Natural killer cell (primary cell): ENCODE data around the gene NKX1-1. TPM values are rescaled to one million over a fixed set of nuclear protein-coding genes. Genes with fewer than 3 reads are reported as not detected.
"Not testable (repeated sequence)": the region's sequence is repeated elsewhere in the genome, so short reads cannot be mapped to it uniquely, and the experiment has no call there.

Source experiments
- ATAC-seq, 3 donors: fragments of 150-1000 bp in 2 of 3; fragments of 200-7000 bp in 1 of 3; cut with Tn5 transposase; 1 replicate in 1 of 3; 2 replicates in 2 of 3; pipeline ENCODE4 v1.10.0; 2021; ENCODE audit warnings: mild to moderate bottlenecking in 2 of 3, moderate library complexity in 2 of 3
- DNase-seq, 2 donors: peaks; one replicate each; pipeline versions ENCODE4 v3.0.0 to v3.0.0-alpha.2; 2013 to 2021; ENCODE audit warnings: mixed read lengths in 1 of 2
- H3K27ac ChIP-seq: one replicate; pipeline ENCODE4 v1.5.1; 2013; ENCODE audit warnings: mild to moderate bottlenecking, low read length
- H3K27me3 ChIP-seq: one replicate; pipeline ENCODE4 v1.6.1; 2013; ENCODE audit warnings: low read length; ENCODE audit not compliant: control insufficient read depth, insufficient read depth
- H3K36me3 ChIP-seq: one replicate; pipeline ENCODE4 v1.6.1; 2013; ENCODE audit warnings: low read length; ENCODE audit not compliant: control insufficient read depth, insufficient read depth
- H3K4me1 ChIP-seq: one replicate; pipeline ENCODE4 v1.6.1; 2013; ENCODE audit warnings: low read length; ENCODE audit not compliant: control insufficient read depth, insufficient read depth
- H3K4me3 ChIP-seq: one replicate; pipeline ENCODE4 v1.5.1; 2013; ENCODE audit warnings: low read length
- H3K9me3 ChIP-seq: one replicate; pipeline ENCODE4 v1.6.1; 2013; ENCODE audit warnings: low read length; ENCODE audit not compliant: control insufficient read depth, insufficient read depth
- H3K27ac Mint-ChIP-seq, 2 donors: one replicate each; pipeline ENCODE4 v1.8.0; 2022; ENCODE audit warnings: mild to moderate bottlenecking in 2 of 2, mixed read lengths in 2 of 2, moderate library complexity in 1 of 2
- H3K27me3 Mint-ChIP-seq, 2 donors: one replicate each; pipeline ENCODE4 v1.8.0; 2022; ENCODE audit warnings: low read depth in 2 of 2, mixed read lengths in 2 of 2
- H3K36me3 Mint-ChIP-seq: one replicate; pipeline ENCODE4 v1.8.0; 2022; ENCODE audit warnings: mixed read lengths
- H3K4me1 Mint-ChIP-seq, 2 donors: one replicate each; pipeline ENCODE4 v1.8.0; 2022; ENCODE audit warnings: mixed read lengths in 2 of 2
- H3K4me3 Mint-ChIP-seq: one replicate; pipeline ENCODE4 v1.8.0; 2022; ENCODE audit warnings: mild to moderate bottlenecking, moderate library complexity, mixed read lengths
- H3K9me3 Mint-ChIP-seq, 2 donors: one replicate each; pipeline ENCODE4 v1.8.0; 2022; ENCODE audit warnings: mixed read lengths in 2 of 2
- WGBS: methylation state at CpG from one replicate; pipeline ENCODE4 v1.1.7; 2013; ENCODE audit warnings: missing lambda C conversion rate; ENCODE audit not compliant: insufficient coverage; 5-methylcytosine and 5-hydroxymethylcytosine counted together
- intact Hi-C: fragments of 100-400 bp; cut with micrococcal nuclease; formaldehyde crosslinking; loops from one replicate; pipeline ENCODE4 v1.14.2; 2022
- total RNA-seq, 4 donors: library from RNA; stranded (reverse); fragments of 120-200 nt in 1 of 4; gene quantifications; one replicate each; pipeline versions ENCODE4 v1.2.3 to v1.2.4, GENCODE V29; 2013 to 2022
- TF ChIP-seq, protein P1 (sequence below): fragments of 200-600 bp; IDR thresholded peaks from one replicate; pipeline ENCODE4 v1.8.0; 2022; ENCODE audit warnings: antibody characterized with exemption

NKX1-1 gene
- total RNA-seq, 3 donors from 2014 or later (not counting 1 experiment from before 2014, with no cell fraction given), result not detected

GRCh38 chr4:1445716-1446445, 39.6 kb upstream of the NKX1-1 start:
- H3K4me3 Mint-ChIP-seq, result no peak overlapping the region
- intact Hi-C loops, result no loop called here
- TF ChIP-seq, protein P1, sequence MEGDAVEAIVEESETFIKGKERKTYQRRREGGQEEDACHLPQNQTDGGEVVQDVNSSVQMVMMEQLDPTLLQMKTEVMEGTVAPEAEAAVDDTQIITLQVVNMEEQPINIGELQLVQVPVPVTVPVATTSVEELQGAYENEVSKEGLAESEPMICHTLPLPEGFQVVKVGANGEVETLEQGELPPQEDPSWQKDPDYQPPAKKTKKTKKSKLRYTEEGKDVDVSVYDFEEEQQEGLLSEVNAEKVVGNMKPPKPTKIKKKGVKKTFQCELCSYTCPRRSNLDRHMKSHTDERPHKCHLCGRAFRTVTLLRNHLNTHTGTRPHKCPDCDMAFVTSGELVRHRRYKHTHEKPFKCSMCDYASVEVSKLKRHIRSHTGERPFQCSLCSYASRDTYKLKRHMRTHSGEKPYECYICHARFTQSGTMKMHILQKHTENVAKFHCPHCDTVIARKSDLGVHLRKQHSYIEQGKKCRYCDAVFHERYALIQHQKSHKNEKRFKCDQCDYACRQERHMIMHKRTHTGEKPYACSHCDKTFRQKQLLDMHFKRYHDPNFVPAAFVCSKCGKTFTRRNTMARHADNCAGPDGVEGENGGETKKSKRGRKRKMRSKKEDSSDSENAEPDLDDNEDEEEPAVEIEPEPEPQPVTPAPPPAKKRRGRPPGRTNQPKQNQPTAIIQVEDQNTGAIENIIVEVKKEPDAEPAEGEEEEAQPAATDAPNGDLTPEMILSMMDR, result no peak
- no peaks in the 10 kb centered on the region for H3K9me3 ChIP-seq
- no peaks in the 10 kb centered on the region for H3K27me3 ChIP-seq
- no peaks in the 10 kb centered on the region for H3K4me1 ChIP-seq
- no peak for DNase-seq
- no peak overlapping the region for H3K4me3 ChIP-seq
- 91% methylated on average over 21 of the region's 21 CpGs for WGBS
- no peaks in the 10 kb centered on the region for H3K9me3 Mint-ChIP-seq
- no peaks in the 10 kb centered on the region for H3K27me3 Mint-ChIP-seq
- H3K36me3 Mint-ChIP-seq, result no peaks in the 10 kb centered on the region
- no peaks in the 10 kb centered on the region for H3K36me3 ChIP-seq
- H3K4me1 Mint-ChIP-seq, result no peaks in the 10 kb centered on the region
- H3K27ac Mint-ChIP-seq, result no peak overlapping the region
- H3K27ac ChIP-seq, result no peak overlapping the region
- no peak for ATAC-seq

DNA sequence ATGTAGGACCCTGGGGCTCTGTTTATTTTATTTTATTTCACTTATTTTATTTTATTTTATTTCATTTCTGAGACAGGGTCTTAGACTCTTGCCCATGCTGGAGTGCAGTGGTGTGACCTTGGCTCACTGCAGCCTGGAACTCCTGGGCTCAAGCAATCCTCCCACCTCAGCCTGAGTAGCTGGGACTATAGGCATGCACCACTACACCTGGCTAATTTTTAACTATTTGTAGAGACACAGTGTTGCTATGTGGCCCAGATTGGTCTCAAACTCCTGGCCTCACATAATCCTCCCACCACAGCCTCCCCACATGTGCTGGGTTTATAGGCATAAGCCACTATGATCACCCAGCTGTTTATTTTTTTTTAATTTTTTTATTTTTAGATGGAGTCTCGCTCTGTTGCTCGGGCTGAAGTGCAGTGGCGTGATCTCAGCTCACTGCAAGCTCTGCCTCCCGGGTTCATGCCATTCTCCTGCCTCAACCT, 37.5 kb upstream of the NKX1-1 start:
- not testable (repeated sequence) for H3K27ac Mint-ChIP-seq

DNA sequence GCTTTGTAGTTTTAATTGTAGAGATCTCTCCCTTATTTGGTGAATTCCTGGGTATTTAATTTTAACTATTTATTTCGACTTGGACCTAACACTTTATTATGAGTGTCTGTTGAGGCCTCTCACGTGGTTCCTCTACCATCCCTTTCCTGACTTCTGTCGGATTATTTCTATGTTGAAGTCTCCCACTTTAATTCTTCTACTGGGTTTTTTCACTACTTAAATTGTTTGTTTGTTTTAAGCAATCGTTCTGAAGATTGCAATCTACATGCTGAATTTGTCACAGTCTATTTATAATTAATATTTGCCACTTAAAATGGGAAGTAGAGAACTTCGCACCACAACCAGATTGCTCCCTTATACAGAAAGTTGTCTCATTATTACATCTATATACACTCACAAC, 20.8 kb upstream of the NKX1-1 start:
- Mint-ChIP-seq H3K4me1 (no peaks in the 10 kb centered on the region), H3K9me3 (no peaks in the 10 kb centered on the region), H3K27ac (no peak overlapping the region), H3K27me3 (peaks cover 11 to 16% of the 10 kb centered on the region in 2 donors), H3K36me3 (no peaks in the 10 kb centered on the region), H3K4me3 (no peak overlapping the region)
- TF ChIP-seq, protein P1, result no peak
- H3K4me3 ChIP-seq, result no peak overlapping the region
- H3K27me3 ChIP-seq, result no peaks in the 10 kb centered on the region
- no peaks in the 10 kb centered on the region for H3K4me1 ChIP-seq
- 82% methylated on average over 4 of the region's 5 CpGs for WGBS
- ATAC-seq (no peak), DNase-seq (no peak)
- no peaks in the 10 kb centered on the region for H3K36me3 ChIP-seq
- no peaks in the 10 kb centered on the region for H3K9me3 ChIP-seq
- intact Hi-C loops, result no loop called here
- no peak overlapping the region for H3K27ac ChIP-seq

More for the DNA sequence above, 37.5 kb upstream of the NKX1-1 start:
- H3K4me3 ChIP-seq, H3K27me3 ChIP-seq, H3K9me3 ChIP-seq, DNase-seq, H3K4me1 ChIP-seq, H3K36me3 Mint-ChIP-seq, H3K27ac ChIP-seq, H3K4me1 Mint-ChIP-seq, H3K36me3 ChIP-seq, H3K27me3 Mint-ChIP-seq, intact Hi-C loops, H3K4me3 Mint-ChIP-seq, ATAC-seq, H3K9me3 Mint-ChIP-seq: not testable (repeated sequence)
- 82% methylated on average over 4 of the region's 4 CpGs for WGBS

- Mint-ChIP-seq H3K4me1 (no peaks in the 10 kb centered on the region), H3K4me3 (no peak overlapping the region), H3K27me3 (peaks cover 13 to 19% of the 10 kb centered on the region in 2 donors), H3K36me3 (no peaks in the 10 kb centered on the region), H3K9me3 (no peaks in the 10 kb centered on the region), H3K27ac (no peak overlapping the region)
- TF ChIP-seq, protein P1, result no peak
- 45% methylated on average over 2 of the region's 2 CpGs for WGBS
- intact Hi-C loops, result no loop called here
- Histone ChIP-seq H3K4me3 (no peak overlapping the region), H3K27ac (no peak overlapping the region), H3K36me3 (no peaks in the 10 kb centered on the region), H3K4me1 (no peaks in the 10 kb centered on the region), H3K27me3 (no peaks in the 10 kb centered on the region), H3K9me3 (no peaks in the 10 kb centered on the region)
- ATAC-seq, result no peak
- no peak for DNase-seq
Measured at GRCh38 chr4:1421657-1422056, 15.4 kb upstream of the NKX1-1 start.
